Liver (tissue), 3 donors: Measurements from ENCODE around the gene ETNPPL.

Source experiments
- EGR1 ChIP-seq, 2 donors: IDR thresholded peaks; 2 replicates each; pipeline ENCODE4 v1.6.1; 2016 to 2018; ENCODE audit warnings: antibody characterized with exemption in 2 of 2, low read depth in 2 of 2
- FOXA1 ChIP-seq: IDR thresholded peaks from 2 replicates; pipeline ENCODE4 v1.6.1; 2016; ENCODE audit warnings: antibody characterized with exemption
- GABPA ChIP-seq, 2 donors: IDR thresholded peaks in 1 of 2; conservative IDR thresholded peaks in 1 of 2; 2 replicates each; pipeline ENCODE4 v1.6.1; 2016; ENCODE audit warnings: antibody characterized with exemption in 2 of 2, mild to moderate bottlenecking in 1 of 2, moderate library complexity in 1 of 2
- JUND ChIP-seq, 2 donors: IDR thresholded peaks; 2 replicates each; pipeline ENCODE4 v1.6.1; 2016; ENCODE audit warnings: antibody characterized with exemption in 2 of 2
- RAD21 ChIP-seq, 2 donors: IDR thresholded peaks; 2 replicates each; pipeline ENCODE4 v1.6.1; 2016; ENCODE audit warnings: antibody characterized with exemption in 2 of 2, mild to moderate bottlenecking in 2 of 2
- RXRA ChIP-seq, 2 donors: IDR thresholded peaks; 2 replicates each; pipeline ENCODE4 v1.6.1; 2017 to 2018; ENCODE audit warnings: antibody characterized with exemption in 2 of 2, mild to moderate bottlenecking in 1 of 2
- SP1 ChIP-seq: IDR thresholded peaks from 2 replicates; pipeline ENCODE4 v1.6.1; 2018; ENCODE audit warnings: antibody characterized with exemption, mild to moderate bottlenecking
- TAF1 ChIP-seq: conservative IDR thresholded peaks from 2 replicates; pipeline ENCODE4 v1.6.1; 2016; ENCODE audit warnings: antibody characterized with exemption, mild to moderate bottlenecking
- YY1 ChIP-seq: IDR thresholded peaks from 2 replicates; pipeline ENCODE4 v1.6.1; 2016; ENCODE audit warnings: antibody characterized with exemption, mild to moderate bottlenecking
- TF ChIP-seq, protein P1 (sequence below): IDR thresholded peaks from 2 replicates; pipeline ENCODE4 v1.6.1; 2016; ENCODE audit warnings: antibody characterized with exemption
- TF ChIP-seq, protein P2 (sequence below): fragments of 150-350 bp; IDR thresholded peaks from 2 replicates; pipeline ENCODE4 v1.5.1; 2017; ENCODE audit warnings: improper control_type of control experiment, low read depth, low read length; ENCODE audit not compliant: missing input control
- TF ChIP-seq, protein P3 (sequence below): IDR thresholded peaks from 2 replicates; pipeline ENCODE4 v1.6.1; 2016; ENCODE audit warnings: antibody characterized with exemption
- TF ChIP-seq, protein P4 (sequence below): IDR thresholded peaks from 2 replicates; pipeline ENCODE4 v1.6.1; 2016; ENCODE audit warnings: antibody characterized with exemption, mild to moderate bottlenecking
- TF ChIP-seq, protein P5 (sequence below): IDR thresholded peaks from 2 replicates; pipeline ENCODE4 v1.6.1; 2016; ENCODE audit warnings: antibody characterized with exemption
- donor health status: healthy.
- donor health status: healthy.

DNA sequence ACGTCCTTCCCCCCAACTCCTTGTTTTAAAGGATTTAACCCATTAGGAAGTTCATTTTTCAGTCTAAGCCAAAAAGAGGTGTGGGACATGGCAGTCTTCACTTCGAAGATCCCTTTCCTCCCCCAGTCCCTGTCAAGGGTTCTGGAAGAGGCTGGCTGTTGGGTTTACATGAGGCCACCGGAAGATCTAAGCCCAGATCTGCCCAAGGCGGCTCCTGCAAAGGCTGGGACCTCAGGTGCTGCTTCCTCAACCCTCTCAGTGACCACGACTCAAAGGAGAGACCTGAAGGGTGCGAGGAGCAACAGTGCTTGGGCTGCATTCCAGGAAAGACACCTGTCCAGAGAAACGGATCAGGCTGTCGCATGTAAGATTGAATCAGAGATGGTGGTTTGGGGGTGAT, 23.5 kb upstream of the ETNPPL start:
- TF ChIP-seq, protein P1, sequence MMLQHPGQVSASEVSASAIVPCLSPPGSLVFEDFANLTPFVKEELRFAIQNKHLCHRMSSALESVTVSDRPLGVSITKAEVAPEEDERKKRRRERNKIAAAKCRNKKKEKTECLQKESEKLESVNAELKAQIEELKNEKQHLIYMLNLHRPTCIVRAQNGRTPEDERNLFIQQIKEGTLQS: no peak
- no peak for TF ChIP-seq JUND (IDR thresholded peaks at IDR 0.05)
- TF ChIP-seq, protein P2, sequence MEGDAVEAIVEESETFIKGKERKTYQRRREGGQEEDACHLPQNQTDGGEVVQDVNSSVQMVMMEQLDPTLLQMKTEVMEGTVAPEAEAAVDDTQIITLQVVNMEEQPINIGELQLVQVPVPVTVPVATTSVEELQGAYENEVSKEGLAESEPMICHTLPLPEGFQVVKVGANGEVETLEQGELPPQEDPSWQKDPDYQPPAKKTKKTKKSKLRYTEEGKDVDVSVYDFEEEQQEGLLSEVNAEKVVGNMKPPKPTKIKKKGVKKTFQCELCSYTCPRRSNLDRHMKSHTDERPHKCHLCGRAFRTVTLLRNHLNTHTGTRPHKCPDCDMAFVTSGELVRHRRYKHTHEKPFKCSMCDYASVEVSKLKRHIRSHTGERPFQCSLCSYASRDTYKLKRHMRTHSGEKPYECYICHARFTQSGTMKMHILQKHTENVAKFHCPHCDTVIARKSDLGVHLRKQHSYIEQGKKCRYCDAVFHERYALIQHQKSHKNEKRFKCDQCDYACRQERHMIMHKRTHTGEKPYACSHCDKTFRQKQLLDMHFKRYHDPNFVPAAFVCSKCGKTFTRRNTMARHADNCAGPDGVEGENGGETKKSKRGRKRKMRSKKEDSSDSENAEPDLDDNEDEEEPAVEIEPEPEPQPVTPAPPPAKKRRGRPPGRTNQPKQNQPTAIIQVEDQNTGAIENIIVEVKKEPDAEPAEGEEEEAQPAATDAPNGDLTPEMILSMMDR: no peak
- no peak for TF ChIP-seq FOXA1
- TF ChIP-seq, protein P3, sequence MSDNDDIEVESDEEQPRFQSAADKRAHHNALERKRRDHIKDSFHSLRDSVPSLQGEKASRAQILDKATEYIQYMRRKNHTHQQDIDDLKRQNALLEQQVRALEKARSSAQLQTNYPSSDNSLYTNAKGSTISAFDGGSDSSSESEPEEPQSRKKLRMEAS: no peak
- TF ChIP-seq, protein P4, sequence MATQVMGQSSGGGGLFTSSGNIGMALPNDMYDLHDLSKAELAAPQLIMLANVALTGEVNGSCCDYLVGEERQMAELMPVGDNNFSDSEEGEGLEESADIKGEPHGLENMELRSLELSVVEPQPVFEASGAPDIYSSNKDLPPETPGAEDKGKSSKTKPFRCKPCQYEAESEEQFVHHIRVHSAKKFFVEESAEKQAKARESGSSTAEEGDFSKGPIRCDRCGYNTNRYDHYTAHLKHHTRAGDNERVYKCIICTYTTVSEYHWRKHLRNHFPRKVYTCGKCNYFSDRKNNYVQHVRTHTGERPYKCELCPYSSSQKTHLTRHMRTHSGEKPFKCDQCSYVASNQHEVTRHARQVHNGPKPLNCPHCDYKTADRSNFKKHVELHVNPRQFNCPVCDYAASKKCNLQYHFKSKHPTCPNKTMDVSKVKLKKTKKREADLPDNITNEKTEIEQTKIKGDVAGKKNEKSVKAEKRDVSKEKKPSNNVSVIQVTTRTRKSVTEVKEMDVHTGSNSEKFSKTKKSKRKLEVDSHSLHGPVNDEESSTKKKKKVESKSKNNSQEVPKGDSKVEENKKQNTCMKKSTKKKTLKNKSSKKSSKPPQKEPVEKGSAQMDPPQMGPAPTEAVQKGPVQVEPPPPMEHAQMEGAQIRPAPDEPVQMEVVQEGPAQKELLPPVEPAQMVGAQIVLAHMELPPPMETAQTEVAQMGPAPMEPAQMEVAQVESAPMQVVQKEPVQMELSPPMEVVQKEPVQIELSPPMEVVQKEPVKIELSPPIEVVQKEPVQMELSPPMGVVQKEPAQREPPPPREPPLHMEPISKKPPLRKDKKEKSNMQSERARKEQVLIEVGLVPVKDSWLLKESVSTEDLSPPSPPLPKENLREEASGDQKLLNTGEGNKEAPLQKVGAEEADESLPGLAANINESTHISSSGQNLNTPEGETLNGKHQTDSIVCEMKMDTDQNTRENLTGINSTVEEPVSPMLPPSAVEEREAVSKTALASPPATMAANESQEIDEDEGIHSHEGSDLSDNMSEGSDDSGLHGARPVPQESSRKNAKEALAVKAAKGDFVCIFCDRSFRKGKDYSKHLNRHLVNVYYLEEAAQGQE: no peak
- TF ChIP-seq RXRA (IDR thresholded peaks at IDR 0.05): no peak
- TF ChIP-seq SP1: no peak
- no peak for TF ChIP-seq YY1
- TF ChIP-seq, protein P5, sequence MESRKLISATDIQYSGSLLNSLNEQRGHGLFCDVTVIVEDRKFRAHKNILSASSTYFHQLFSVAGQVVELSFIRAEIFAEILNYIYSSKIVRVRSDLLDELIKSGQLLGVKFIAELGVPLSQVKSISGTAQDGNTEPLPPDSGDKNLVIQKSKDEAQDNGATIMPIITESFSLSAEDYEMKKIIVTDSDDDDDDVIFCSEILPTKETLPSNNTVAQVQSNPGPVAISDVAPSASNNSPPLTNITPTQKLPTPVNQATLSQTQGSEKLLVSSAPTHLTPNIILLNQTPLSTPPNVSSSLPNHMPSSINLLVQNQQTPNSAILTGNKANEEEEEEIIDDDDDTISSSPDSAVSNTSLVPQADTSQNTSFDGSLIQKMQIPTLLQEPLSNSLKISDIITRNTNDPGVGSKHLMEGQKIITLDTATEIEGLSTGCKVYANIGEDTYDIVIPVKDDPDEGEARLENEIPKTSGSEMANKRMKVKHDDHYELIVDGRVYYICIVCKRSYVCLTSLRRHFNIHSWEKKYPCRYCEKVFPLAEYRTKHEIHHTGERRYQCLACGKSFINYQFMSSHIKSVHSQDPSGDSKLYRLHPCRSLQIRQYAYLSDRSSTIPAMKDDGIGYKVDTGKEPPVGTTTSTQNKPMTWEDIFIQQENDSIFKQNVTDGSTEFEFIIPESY: no peak
- no peak for TF ChIP-seq RAD21 (IDR thresholded peaks at IDR 0.05)
- no peak for TF ChIP-seq TAF1
- TF ChIP-seq GABPA (IDR thresholded peaks at IDR 0.05 in 1 of 2, conservative IDR thresholded peaks at IDR 0.05 in 1 of 2): no peak
- TF ChIP-seq EGR1 (IDR thresholded peaks at IDR 0.05; ENCODE audit: low read depth in 2 of 2): no peak
